ENCODE measurements around the gene ERFE. TPM values are rescaled to one million over a fixed set of nuclear protein-coding genes. Genes with fewer than 3 reads are reported as not detected.
A peak's percentile ranks its signal among the peaks of the same experiment; 100 is the strongest.

Gene ERFE
- total and polyA plus RNA-seq, 2 of the 4 experiments (the other 2 are of a cell fraction): 1.3 to 3.5 TPM

DNA sequence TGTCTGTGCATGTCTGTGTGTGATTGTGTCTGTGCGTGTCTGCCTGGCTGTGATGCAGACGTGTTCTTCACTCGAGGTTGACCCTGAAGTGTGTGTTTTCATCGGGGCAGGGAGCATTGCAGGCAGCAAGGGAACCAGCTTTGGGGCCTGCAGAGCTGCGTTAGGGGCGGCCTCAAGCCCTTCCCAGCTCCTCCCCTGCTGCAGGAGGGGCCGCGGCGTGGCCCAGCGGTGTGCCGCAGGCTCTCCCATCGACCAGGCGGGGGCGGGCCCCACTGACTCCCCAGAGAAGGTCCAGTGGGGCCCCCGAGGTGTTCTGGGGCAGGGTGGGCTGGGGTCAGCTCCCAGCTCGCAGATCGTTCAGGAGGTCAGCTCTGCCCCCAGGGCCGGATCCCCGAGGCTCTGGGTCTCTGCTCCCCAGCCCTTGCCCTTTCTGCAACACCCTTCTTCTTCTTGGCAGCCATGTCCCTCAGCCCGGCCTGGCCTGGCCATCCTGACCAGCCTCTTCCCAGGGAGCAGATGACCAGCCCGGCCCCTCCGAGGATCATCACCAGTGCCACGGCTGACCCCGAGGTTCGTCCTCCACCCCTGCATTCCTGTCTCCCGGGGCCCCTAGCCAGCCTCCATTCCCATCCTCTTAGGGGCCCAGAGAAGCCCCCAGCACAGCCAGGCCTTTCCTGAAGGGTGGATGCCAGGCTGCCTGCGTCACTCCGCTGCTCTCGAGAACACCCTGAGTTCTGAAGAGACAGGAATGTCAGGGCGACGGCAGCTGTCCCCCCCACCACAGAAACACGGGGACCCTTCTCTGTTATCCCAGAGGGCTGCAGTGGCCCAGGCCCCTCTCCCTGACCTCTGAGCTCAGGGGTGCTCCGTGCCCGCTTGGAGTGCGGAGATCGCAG, 31.4 kb upstream of the ERFE start:
- DNase-seq (peak; percentile 65), ATAC-seq (ENCODE audit: low read depth) (peak; percentile 99)
- Histone ChIP-seq H2BK5ac (ENCODE audit: low read depth, low read length, poor library complexity, severe bottlenecking) (peak overlapping the region; percentile 71), H3K56ac (ENCODE audit: extremely low read depth, insufficient read depth, low read length) (no peak overlapping the region), H2BK20ac (ENCODE audit: low read depth, low read length) (peak overlapping the region; percentile 43; the same call in 1 of the 2 replicates), H4K5ac (ENCODE audit: low read depth, low read length) (peak overlapping the region; percentile 91), H4K20me1 (ENCODE audit: insufficient read depth, low read length) (no peaks in the 10 kb centered on the region), H3K14ac (replicated peaks; ENCODE audit: low read depth, low read length) (peak overlapping the region; percentile 96), H3K79me1 (ENCODE audit: low read depth in 1 of 2, low read length in 2 of 2) (no peaks in the 10 kb centered on the region), H3K36me3 (ENCODE audit: control insufficient read depth, insufficient read depth, low read length) (no peaks in the 10 kb centered on the region), H3K4me2 (ENCODE audit: low read depth, low read length) (peak overlapping the region; percentile 58), H3K9me3 (ENCODE audit: control insufficient read depth, insufficient read depth, low read length) (no peaks in the 10 kb centered on the region), H3K4ac (ENCODE audit: low read depth, low read length) (peak overlapping the region; percentile 87), H3K4me3 (ENCODE audit: insufficient read depth, low read depth, low read length) (peak overlapping the region; percentile 11), H3K27ac (ENCODE audit: insufficient read depth, low read length) (peak overlapping the region; percentile 64), H4K8ac (ENCODE audit: low read depth in 2 of 2, low read length in 2 of 2) (peak overlapping the region; percentile 94 to 97), H3K27me3 (ENCODE audit: control insufficient read depth, insufficient read depth, low read length) (peaks cover 3% of the 10 kb centered on the region; the same call in 1 of the 2 replicates), H2BK15ac (ENCODE audit: low read depth, low read length) (peak overlapping the region; percentile 10; the same call in 1 of the 3 replicates), H3K9me1 (ENCODE audit: insufficient read depth, low read length) (peaks cover 5% of the 10 kb centered on the region; the same call in 1 of the 2 replicates), H3K23ac (ENCODE audit: low read depth, low read length) (peak overlapping the region; percentile 74), H2AK9ac (replicated peaks; ENCODE audit: low read depth, low read length, poor library complexity) (peak overlapping the region; percentile 60), H3K9ac (ENCODE audit: low read depth, low read length) (peak overlapping the region; percentile 94), H3K4me1 (ENCODE audit: control insufficient read depth, insufficient read depth, low read length) (peaks cover 6% of the 10 kb centered on the region), H2BK120ac (ENCODE audit: low read depth, low read length) (peak overlapping the region; percentile 74), H2AK5ac (ENCODE audit: low read depth, low read length) (peak overlapping the region; percentile 89; the same call in 1 of the 2 replicates), H4K91ac (ENCODE audit: insufficient read depth, low read depth, low read length) (peak overlapping the region; percentile 70), H3K18ac (ENCODE audit: low read depth, low read length) (peak overlapping the region; percentile 90), H2AFZ (replicated peaks; ENCODE audit: low read length, poor library complexity) (peak overlapping the region; percentile 89)
- dilution Hi-C loops (cut with HindIII; ENCODE audit: low sequenced_read_pairs, unreplicated experiment) (no loop called here), intact Hi-C loops (cut with micrococcal nuclease) (no loop called here), in situ Hi-C loops (cut with MboI; ENCODE audit: low sequenced_read_pairs) (no loop called here)
- CTCF ChIA-PET: interaction anchor here (0.6 kb wide), 1 partner anchor 200 kb away, joined by 3 read pairs; no protein-coding TSS in a partner anchor
- BruUV-seq (replicated peaks): no TSS peak
- POLR2A ChIA-PET (ENCODE audit: unreplicated experiment): no interaction called here
- 13% methylated on average over 5 of the region's 36 CpGs; no CpG with 5 or more reads in 1 of the 2 experiments for WGBS, 2 experiments (ENCODE audit: extremely low coverage in 2 of 2, insufficient read length in 1 of 2)
- TF ChIP-seq RAD21 (IDR thresholded peaks at IDR 0.05; ENCODE audit: low read length): peak; percentile 28
- TF ChIP-seq SMC3 (IDR thresholded peaks at IDR 0.05; ENCODE audit: low read depth, low read length): no peak
- no peak for TF ChIP-seq NFE2L2 (IDR thresholded peaks at IDR 0.05; ENCODE audit: low read depth, low read length)
- no peak for TF ChIP-seq ELK1 (IDR thresholded peaks at IDR 0.05; ENCODE audit: borderline replicate concordance, low read depth, low read length)
- TF ChIP-seq FOS (IDR thresholded peaks at IDR 0.05; ENCODE audit: low read depth, low read length): no peak
- TF ChIP-seq BHLHE40 (IDR thresholded peaks at IDR 0.05; ENCODE audit: low read depth, low read length): no peak
- no peak for TF ChIP-seq POLR2A (IDR thresholded peaks at IDR 0.05; ENCODE audit: low read depth, low read length)
- TF ChIP-seq, protein P1, sequence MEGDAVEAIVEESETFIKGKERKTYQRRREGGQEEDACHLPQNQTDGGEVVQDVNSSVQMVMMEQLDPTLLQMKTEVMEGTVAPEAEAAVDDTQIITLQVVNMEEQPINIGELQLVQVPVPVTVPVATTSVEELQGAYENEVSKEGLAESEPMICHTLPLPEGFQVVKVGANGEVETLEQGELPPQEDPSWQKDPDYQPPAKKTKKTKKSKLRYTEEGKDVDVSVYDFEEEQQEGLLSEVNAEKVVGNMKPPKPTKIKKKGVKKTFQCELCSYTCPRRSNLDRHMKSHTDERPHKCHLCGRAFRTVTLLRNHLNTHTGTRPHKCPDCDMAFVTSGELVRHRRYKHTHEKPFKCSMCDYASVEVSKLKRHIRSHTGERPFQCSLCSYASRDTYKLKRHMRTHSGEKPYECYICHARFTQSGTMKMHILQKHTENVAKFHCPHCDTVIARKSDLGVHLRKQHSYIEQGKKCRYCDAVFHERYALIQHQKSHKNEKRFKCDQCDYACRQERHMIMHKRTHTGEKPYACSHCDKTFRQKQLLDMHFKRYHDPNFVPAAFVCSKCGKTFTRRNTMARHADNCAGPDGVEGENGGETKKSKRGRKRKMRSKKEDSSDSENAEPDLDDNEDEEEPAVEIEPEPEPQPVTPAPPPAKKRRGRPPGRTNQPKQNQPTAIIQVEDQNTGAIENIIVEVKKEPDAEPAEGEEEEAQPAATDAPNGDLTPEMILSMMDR (conservative IDR thresholded peaks at IDR 0.05; ENCODE audit: low read depth, low read length): no peak; the same call in 1 of the 2 replicates
- no peak for TF ChIP-seq MAFK (IDR thresholded peaks at IDR 0.05; ENCODE audit: low read depth, low read length)
- no peak for TF ChIP-seq USF2 (IDR thresholded peaks at IDR 0.05; ENCODE audit: low read depth, low read length)
- TF ChIP-seq CHD1 (IDR thresholded peaks at IDR 0.05; ENCODE audit: low read depth, low read length): no peak
- no peak for TF ChIP-seq MXI1 (IDR thresholded peaks at IDR 0.05; ENCODE audit: borderline replicate concordance, low read depth, low read length)
- peak; percentile 57; the same call in 1 of the 2 replicates for TF ChIP-seq MAZ (IDR thresholded peaks at IDR 0.05; ENCODE audit: borderline replicate concordance, low read depth, low read length)

Data from IMR-90 (cell line).